Right ventricle myocardium inferior (tissue), 1 donor: ENCODE results near the gene ZNF563. TPM values are rescaled to one million over a fixed set of nuclear protein-coding genes. Genes with fewer than 3 reads are reported as not detected.
"Not testable (repeated sequence)": the region's sequence is repeated elsewhere in the genome, so short reads cannot be mapped to it uniquely, and the experiment has no call there.

Source experiments
- ATAC-seq: fragments of 200-7000 bp; cut with Tn5 transposase; one replicate; pipeline ENCODE4 v1.9.1; 2020; ENCODE audit warnings: mild to moderate bottlenecking, moderate library complexity
- DNase-seq: peaks from one replicate; pipeline ENCODE4 v3.0.0; 2021; ENCODE audit errors: missing footprints
- intact Hi-C: fragments of 100-400 bp; cut with DNase I; formaldehyde crosslinking; loops from one replicate; pipeline ENCODE4 v1.11.0; 2022
- total RNA-seq: library from RNA; stranded (reverse); fragmentation: NEBNext Ultra II Directional; extraction: Animal tissue kit (Norgen Biotek cat#: 25700); gene quantifications from one replicate; pipeline ENCODE4 v1.2.1, GENCODE V29; 2021
- donor health status: DM: no; HTN: yes; CAD: no; lungs with severe emphysema.

ZNF563 gene
- total RNA-seq, 1 donor from 2014 or later: 5.3 TPM

- ATAC-seq (no peak), DNase-seq (no peak)
- intact Hi-C loops: no loop called here
Observed at GRCh38 chr19:12314553-12314952, 18.9 kb downstream of the ZNF563 start.

GRCh38 chr19:12308891-12309290, 24.5 kb downstream of the ZNF563 start:
- ATAC-seq, intact Hi-C loops, DNase-seq: not testable (repeated sequence)

GRCh38 chr19:12295191-12295590, 38.2 kb downstream of the ZNF563 start:
- DNase-seq: no peak
- no peak for ATAC-seq
- intact Hi-C loops: loop anchor here (2.0 to 5.0 kb wide), 2 partner anchors 37 to 70 kb away; partner anchors contain the start of genes ZNF442 and ZNF563

- intact Hi-C loops: loop anchor here (2.0 to 5.0 kb wide), 2 partner anchors 38 to 70 kb away; partner anchors contain the start of genes ZNF442 and ZNF563
- DNase-seq (peak; percentile 98), ATAC-seq (peak; percentile 99)
Observed at GRCh38 chr19:12294249-12295158, 38.9 kb downstream of the ZNF563 start, which contains the start of gene ZNF44. Gene ZNF44 (minus strand): TSS chr19:12294883. CDS start chr19:12294694, 189 bp downstream.

GRCh38 chr19:12293777-12294248, 39.6 kb downstream of the ZNF563 start:
- peak; percentile 35 for ATAC-seq
- intact Hi-C loops: loop anchor here (2.0 kb wide), 1 partner anchor 71 kb away; the partner anchor contains the start of gene ZNF442
- peak; percentile 86 for DNase-seq

GRCh38 chr19:12289790-12290065, 43.7 kb downstream of the ZNF563 start:
- DNase-seq: no peak
- no peak for ATAC-seq
- intact Hi-C loops: no loop called here

- intact Hi-C loops: no loop called here
- no peak for DNase-seq
- ATAC-seq: no peak
Observed at GRCh38 chr19:12287958-12288500, 45.4 kb downstream of the ZNF563 start.

GRCh38 chr19:12284631-12285030, 48.8 kb downstream of the ZNF563 start:
- ATAC-seq: no peak
- intact Hi-C loops: no loop called here

GRCh38 chr19:12284226-12284625, 49.2 kb downstream of the ZNF563 start:
- ATAC-seq (no peak), DNase-seq (no peak)
- intact Hi-C loops: no loop called here

More at GRCh38 chr19:12284631-12285030, 48.8 kb downstream of the ZNF563 start:
- DNase-seq: no peak

- ATAC-seq (no peak), DNase-seq (no peak)
- intact Hi-C loops: no loop called here
Observed at GRCh38 chr19:12278713-12279112, 54.7 kb downstream of the ZNF563 start.

- ATAC-seq (no peak), DNase-seq (no peak)
- intact Hi-C loops: no loop called here
Observed at GRCh38 chr19:12272980-12273901, 60.2 kb downstream of the ZNF563 start.

GRCh38 chr19:12272386-12272785, 61.0 kb downstream of the ZNF563 start:
- DNase-seq (no peak), ATAC-seq (no peak)
- intact Hi-C loops: no loop called here

GRCh38 chr19:12270854-12271253, 62.6 kb downstream of the ZNF563 start:
- intact Hi-C loops: no loop called here

More at GRCh38 chr19:12270854-12271253, 62.6 kb downstream of the ZNF563 start:
- ATAC-seq: no peak
- DNase-seq: no peak

Other genes starting within 250 kb of the ZNF563 start
- gene ZNF20, start 193.3 kb downstream of the ZNF563 start, total RNA-seq: 1.1 TPM
- gene ZNF625, start 176.9 kb downstream of the ZNF563 start, total RNA-seq: 5.0 TPM
- gene ZNF136, start 170.5 kb downstream of the ZNF563 start, total RNA-seq: 3.8 TPM
- 9.2 TPM for gene ZNF44, start 38.8 kb downstream of the ZNF563 start, total RNA-seq
- gene ZNF442, start 32.0 kb upstream of the ZNF563 start, total RNA-seq: 2.4 TPM
- 2.3 TPM for gene ZNF799, start 67.6 kb upstream of the ZNF563 start, total RNA-seq
- 1.9 TPM for gene ZNF443, start 107.4 kb upstream of the ZNF563 start, total RNA-seq
- gene ZNF709, start 151.2 kb upstream of the ZNF563 start, total RNA-seq: 2.1 TPM
- 10.3 TPM for gene ZNF564, start 217.8 kb upstream of the ZNF563 start, total RNA-seq